ENCODE measurements around the gene ANK2. TPM values are rescaled to one million over a fixed set of nuclear protein-coding genes. Genes with fewer than 3 reads are reported as not detected.
"Not testable (repeated sequence)": the region's sequence is repeated elsewhere in the genome, so short reads cannot be mapped to it uniquely, and the experiment has no call there.

Gene ANK2
- total RNA-seq, 2 donors from 2014 or later = 1.1 TPM; not detected in 1

DNA sequence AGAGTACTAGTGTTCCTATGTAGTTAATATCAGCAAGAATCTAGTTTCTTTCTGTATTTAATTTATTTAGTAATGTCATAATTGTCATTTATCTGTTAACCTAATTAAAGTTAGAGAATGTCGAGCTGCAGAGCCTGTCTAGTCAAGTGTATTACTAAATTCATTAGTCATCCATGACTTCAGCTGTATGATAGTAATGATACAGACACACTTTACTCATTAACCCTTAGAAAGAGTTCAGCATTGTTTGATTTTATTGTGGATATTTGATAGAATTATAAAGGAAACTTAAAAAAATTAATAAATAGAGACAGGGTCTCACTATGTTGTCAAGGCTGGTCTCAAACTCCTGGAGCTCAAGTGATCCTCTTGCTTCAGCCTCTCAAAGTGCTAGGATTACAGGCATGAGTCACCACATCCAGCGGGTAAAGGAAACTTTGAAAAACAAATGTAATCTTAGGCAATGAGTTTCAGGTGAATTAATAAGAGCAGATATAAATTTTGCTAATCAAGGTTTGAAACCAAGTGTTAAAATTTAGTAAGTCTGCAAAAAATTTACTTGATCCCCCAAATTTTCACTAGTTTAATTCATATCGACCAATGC is 110.6 kb downstream of the ANK2 start:
- ATAC-seq (no peak), DNase-seq (ENCODE audit: low spot score) (no peak)
- Mint-ChIP-seq H3K4me3 (no peak overlapping the region), H3K27me3 (no peaks in the 10 kb centered on the region), H3K9me3 (no peaks in the 10 kb centered on the region), H3K4me1 (ENCODE audit: low read depth in 2 of 2) (no peaks in the 10 kb centered on the region), H3K27ac (no peak overlapping the region), H3K36me3 (no peaks in the 10 kb centered on the region)

DNA sequence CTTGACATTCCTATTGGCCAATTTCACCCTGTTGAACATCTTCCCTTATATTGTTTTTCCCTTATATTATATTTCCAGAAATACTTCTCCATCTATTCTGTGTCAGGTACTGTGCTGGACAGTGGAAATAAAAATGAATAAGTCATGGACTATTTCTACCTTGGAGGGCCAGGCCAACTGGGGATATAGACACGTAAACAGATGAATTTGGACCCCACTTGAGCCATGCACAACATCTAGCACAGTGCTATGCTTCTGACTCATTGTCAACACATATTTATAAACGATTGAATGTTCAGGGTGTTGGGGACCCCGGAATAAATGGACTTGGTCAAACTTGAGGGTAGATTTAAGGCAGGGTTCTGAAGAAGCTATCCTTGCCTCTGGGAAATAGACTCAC is 111.1 kb downstream of the ANK2 start:
- ATAC-seq = no peak
- DNase-seq (ENCODE audit: low spot score) = no peak
- H3K36me3 Mint-ChIP-seq = no peaks in the 10 kb centered on the region
- H3K4me3 Mint-ChIP-seq = no peak overlapping the region
- no peak overlapping the region for H3K27ac Mint-ChIP-seq
- no peaks in the 10 kb centered on the region for H3K27me3 Mint-ChIP-seq
- H3K4me1 Mint-ChIP-seq (ENCODE audit: low read depth in 2 of 2) = no peaks in the 10 kb centered on the region
- no peaks in the 10 kb centered on the region for H3K9me3 Mint-ChIP-seq

DNA sequence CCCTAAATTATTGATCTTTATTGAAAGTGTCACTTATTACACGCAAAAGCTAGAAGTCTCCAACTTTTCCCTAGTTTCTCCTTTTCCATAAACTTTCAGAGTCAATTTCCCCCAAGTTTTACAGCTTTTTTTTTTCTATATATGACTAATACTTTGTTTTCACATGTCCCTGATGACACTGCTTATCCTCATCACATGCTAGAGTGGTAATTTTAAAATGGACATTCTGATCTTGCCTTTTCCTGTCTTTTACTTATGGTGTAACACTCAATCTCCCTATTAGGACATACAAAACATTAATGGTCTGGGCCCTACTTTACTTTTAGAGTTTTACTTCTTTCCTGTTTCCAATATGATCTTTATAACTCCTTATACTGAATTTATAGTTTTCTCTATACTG is 112.6 kb downstream of the ANK2 start:
- Mint-ChIP-seq H3K4me3 (no peak overlapping the region), H3K27ac (no peak overlapping the region), H3K4me1 (ENCODE audit: low read depth in 2 of 2) (no peaks in the 10 kb centered on the region), H3K9me3 (no peaks in the 10 kb centered on the region), H3K27me3 (no peaks in the 10 kb centered on the region), H3K36me3 (no peaks in the 10 kb centered on the region)
- ATAC-seq (no peak), DNase-seq (ENCODE audit: low spot score) (no peak)

DNA sequence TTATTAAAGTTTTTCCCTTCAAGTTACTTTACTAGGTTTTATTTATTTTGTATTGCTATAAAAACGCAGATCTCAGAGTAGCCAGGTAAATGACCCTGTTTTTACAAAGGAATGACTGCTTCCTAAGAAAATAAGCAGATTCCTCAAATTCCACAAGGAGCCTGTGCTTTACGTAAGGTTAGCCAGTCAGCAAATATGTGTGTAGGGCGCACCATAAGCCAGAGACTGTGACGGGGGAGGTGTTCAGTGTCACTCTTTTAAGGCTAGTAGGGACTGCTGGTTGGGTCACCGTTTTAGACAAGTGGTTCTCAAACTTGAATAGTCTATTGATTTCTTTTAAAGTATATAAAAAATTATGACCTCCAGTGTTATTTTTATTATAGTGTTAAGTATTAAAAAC is 119.9 kb downstream of the ANK2 start:
- no peaks in the 10 kb centered on the region for H3K9me3 Mint-ChIP-seq
- no peak overlapping the region for H3K4me3 Mint-ChIP-seq
- no peaks in the 10 kb centered on the region for H3K4me1 Mint-ChIP-seq (ENCODE audit: low read depth in 2 of 2)
- ATAC-seq = no peak
- no peak for DNase-seq (ENCODE audit: low spot score)
- H3K27me3 Mint-ChIP-seq = no peaks in the 10 kb centered on the region
- no peaks in the 10 kb centered on the region for H3K36me3 Mint-ChIP-seq
- H3K27ac Mint-ChIP-seq = no peak overlapping the region

DNA sequence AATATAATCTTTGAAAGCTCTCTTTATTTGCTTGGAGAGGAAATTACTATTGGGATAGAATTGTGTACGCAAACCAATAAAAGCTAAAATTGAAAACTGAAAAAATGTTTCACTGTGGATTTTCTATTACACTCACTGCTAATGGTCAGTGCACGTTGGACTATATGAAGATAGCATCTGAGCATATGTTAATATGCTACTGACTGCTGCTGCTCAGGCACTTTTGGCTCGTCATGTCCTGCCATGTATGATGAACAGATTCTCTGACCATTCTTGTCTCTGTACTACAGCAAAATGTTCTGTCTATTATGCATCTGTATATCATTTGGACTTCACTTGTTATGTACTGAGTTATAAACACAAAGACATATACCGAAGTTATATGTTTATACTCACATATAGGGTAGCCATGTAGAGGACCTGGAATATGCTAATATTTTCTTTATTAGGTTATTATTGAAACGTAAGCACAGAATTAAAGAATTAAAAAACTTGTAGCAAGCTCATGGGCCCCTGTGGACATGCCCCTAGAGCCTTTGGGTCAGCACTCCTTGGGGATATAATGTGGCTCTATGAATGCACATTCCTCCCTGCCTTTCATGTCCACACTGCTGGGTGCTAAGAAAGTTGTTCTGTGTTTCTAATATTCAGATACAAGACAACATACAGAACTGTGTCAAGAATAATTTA is 120.8 kb downstream of the ANK2 start:
- no peak for ATAC-seq
- DNase-seq (ENCODE audit: low spot score) = no peak
- H3K4me1 Mint-ChIP-seq (ENCODE audit: low read depth in 2 of 2) = no peaks in the 10 kb centered on the region
- no peak overlapping the region for H3K27ac Mint-ChIP-seq
- H3K36me3 Mint-ChIP-seq = no peaks in the 10 kb centered on the region
- no peak overlapping the region for H3K4me3 Mint-ChIP-seq
- no peaks in the 10 kb centered on the region for H3K9me3 Mint-ChIP-seq
- H3K27me3 Mint-ChIP-seq = no peaks in the 10 kb centered on the region

DNA sequence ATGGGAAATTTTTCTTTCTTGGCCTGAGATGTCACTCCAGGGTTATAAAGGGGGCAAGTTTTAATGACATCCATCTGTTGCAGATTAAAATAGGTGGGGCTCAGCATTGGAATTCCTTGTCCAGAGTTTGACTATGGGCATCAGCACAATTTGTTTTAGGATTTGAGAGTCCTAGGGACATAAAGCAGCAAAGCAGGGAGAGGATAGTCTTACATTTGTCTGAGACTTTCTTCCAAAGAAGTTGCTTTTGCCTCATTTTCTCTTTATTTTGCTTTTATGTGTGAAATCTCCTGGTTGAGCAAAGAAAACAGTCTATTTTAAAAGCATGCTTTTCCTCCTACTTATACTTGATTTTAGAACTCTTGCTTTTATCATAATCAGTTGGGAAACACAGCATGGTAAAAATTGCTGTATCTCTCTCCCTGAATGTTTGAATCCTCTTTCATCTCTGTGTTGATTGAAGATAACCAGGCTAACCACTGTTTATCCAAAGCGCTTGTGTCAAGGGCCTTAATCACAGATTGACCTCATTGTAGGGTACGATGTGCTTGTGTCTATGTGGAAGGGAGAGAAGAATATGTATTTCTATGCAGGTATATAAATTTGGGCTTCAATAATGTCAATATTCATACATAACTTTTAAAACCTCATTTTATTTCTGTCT is 121.5 kb downstream of the ANK2 start:
- no peaks in the 10 kb centered on the region for H3K27me3 Mint-ChIP-seq
- DNase-seq (ENCODE audit: low spot score) = no peak
- H3K4me3 Mint-ChIP-seq = no peak overlapping the region
- no peaks in the 10 kb centered on the region for H3K4me1 Mint-ChIP-seq (ENCODE audit: low read depth in 2 of 2)
- no peaks in the 10 kb centered on the region for H3K9me3 Mint-ChIP-seq
- no peaks in the 10 kb centered on the region for H3K36me3 Mint-ChIP-seq
- ATAC-seq = no peak
- no peak overlapping the region for H3K27ac Mint-ChIP-seq

DNA sequence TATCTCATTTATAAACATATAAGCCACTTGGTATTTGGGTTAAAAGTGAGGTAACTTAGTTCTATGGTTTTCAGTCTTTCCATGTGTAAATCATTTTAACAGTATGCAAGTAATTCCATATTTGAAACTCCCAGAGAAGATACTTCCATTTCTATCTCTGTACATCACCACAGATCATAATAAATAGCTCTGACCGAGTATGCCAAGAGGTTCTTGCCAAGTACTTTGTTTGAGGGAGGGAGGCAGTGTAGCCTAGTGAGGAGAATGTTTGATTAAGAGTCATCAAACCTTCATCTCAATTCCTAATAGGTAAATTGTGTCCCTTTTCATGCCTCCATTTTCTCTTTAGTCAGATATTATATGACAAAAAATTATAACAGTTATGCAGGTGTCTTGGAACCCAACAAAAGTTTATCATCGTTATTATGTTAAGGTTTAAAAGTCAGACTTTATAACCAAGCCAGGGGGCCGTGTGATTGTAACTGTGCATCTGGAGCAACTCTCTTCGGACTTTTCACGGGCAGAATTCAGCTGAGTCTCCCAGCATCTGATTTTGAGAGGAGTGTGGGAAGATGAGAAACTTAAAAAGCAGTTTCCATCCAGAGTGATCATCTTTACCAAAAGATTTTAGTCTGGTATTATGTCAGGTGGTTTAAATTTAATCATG is 123.8 kb downstream of the ANK2 start:
- Mint-ChIP-seq H3K4me3 (no peak overlapping the region), H3K36me3 (no peaks in the 10 kb centered on the region), H3K4me1 (ENCODE audit: low read depth in 2 of 2) (no peaks in the 10 kb centered on the region), H3K27ac (no peak overlapping the region), H3K9me3 (no peaks in the 10 kb centered on the region), H3K27me3 (no peaks in the 10 kb centered on the region)
- ATAC-seq (no peak), DNase-seq (ENCODE audit: low spot score) (no peak)

DNA sequence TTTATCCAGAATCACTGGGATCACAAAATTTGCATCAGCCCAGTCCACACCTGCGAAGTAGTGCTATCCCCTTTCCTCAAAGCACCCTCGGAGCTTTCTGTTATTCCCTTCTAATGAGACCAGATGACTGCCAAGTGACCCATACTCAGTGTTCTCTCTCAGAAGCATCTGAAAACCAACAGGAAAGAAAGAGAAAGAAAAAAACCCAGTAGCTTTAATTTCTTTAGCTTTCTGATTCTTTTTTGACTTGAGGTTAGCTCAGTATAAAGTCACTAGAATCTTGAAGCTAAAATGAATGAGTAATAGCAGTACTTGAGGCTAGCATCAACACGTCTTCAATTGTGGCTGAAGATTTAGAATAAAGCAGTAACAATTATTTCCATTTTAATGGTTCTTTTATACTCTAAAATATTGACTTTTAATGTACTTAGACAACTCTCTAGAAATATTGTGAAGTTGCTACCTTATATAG is 124.4 kb downstream of the ANK2 start:
- DNase-seq (ENCODE audit: low spot score) = no peak
- no peak overlapping the region for H3K27ac Mint-ChIP-seq
- H3K36me3 Mint-ChIP-seq = no peaks in the 10 kb centered on the region
- H3K9me3 Mint-ChIP-seq = no peaks in the 10 kb centered on the region
- ATAC-seq = no peak
- H3K27me3 Mint-ChIP-seq = no peaks in the 10 kb centered on the region
- no peaks in the 10 kb centered on the region for H3K4me1 Mint-ChIP-seq (ENCODE audit: low read depth in 2 of 2)
- no peak overlapping the region for H3K4me3 Mint-ChIP-seq

DNA sequence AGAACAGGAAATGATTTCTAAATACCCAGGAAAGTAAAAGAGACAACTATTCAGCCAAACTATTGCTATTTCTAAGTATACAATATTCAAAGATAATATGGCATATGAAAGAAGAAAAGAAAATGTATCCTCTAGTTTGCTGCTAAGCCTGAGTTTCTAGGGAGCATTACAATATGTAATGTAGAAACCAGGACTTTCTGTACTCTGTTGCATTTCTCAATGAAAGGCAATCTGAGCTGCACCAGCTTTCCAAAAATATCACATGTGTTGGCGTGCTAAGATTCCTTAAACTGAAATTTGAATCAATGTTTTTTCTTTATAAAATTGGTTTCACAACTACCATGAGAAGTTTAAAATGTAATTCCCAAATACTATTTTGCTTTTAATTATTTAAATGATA is 129.6 kb downstream of the ANK2 start:
- H3K27me3 Mint-ChIP-seq = no peaks in the 10 kb centered on the region
- DNase-seq (ENCODE audit: low spot score) (no peak), ATAC-seq (no peak)
- H3K9me3 Mint-ChIP-seq = no peaks in the 10 kb centered on the region
- no peak overlapping the region for H3K4me3 Mint-ChIP-seq
- H3K36me3 Mint-ChIP-seq = no peaks in the 10 kb centered on the region
- no peaks in the 10 kb centered on the region for H3K4me1 Mint-ChIP-seq (ENCODE audit: low read depth in 2 of 2)
- H3K27ac Mint-ChIP-seq = no peak overlapping the region

DNA sequence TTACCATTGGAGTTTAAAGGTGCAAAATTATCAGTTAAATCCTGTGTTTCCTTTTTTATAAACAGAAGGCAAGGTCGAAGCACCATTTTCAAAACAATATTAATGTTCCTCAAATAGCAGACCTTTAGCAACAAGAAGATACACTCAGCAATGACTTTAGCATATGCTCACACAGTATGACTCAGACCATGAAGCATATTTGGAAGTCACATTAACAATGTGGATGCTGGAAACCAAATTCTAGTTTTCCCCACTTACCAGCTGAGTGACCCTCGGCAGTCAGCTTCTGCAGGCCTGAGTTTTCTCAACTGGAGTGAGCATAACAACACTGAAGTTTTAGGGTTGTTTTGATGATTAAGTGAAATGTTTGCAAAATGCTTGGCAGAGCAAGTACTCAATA is 130.5 kb downstream of the ANK2 start:
- Mint-ChIP-seq H3K9me3 (no peaks in the 10 kb centered on the region), H3K27me3 (no peaks in the 10 kb centered on the region), H3K36me3 (no peaks in the 10 kb centered on the region), H3K4me3 (no peak overlapping the region), H3K4me1 (ENCODE audit: low read depth in 2 of 2) (no peaks in the 10 kb centered on the region), H3K27ac (no peak overlapping the region)
- DNase-seq (ENCODE audit: low spot score) = no peak
- ATAC-seq = no peak

DNA sequence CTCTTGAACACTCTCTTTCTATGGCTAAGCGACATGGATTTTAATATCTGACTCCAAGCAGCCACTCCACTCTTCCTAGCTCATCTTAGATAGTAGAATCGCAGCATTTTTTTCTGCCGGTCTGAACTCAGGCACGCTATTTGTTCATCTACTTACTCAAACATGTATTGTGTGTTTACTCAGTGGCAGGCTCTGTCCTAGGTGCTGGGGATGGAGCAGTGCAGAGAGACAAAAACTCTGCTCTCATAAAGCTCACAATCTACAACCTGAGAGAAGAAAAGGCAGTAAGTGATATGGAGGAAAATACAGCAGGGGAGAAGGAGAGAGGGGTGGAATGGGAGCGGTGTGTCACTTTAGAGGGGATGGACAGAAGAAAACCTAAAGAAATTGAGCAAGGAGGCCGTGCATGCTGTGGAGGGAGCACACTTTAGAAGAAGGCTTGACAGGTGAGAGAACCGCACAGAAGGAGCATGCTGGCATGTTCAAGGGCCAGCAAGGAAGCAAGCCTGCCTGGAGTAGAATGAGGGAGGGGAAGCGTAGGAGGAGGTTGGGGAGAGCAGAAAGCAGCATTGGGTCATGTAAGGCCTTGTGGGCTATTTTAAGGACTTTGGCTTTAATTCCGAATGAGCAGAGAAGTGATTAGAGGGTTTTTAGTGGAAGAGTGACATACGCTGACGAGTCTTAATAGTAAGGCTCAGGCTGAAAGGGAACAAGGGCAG is 132.0 kb downstream of the ANK2 start:
- DNase-seq (ENCODE audit: low spot score) (no peak), ATAC-seq (no peak)
- Mint-ChIP-seq H3K9me3 (no peaks in the 10 kb centered on the region), H3K36me3 (no peaks in the 10 kb centered on the region), H3K4me1 (ENCODE audit: low read depth in 2 of 2) (no peaks in the 10 kb centered on the region), H3K27ac (no peak overlapping the region), H3K27me3 (no peaks in the 10 kb centered on the region), H3K4me3 (no peak overlapping the region)

DNA sequence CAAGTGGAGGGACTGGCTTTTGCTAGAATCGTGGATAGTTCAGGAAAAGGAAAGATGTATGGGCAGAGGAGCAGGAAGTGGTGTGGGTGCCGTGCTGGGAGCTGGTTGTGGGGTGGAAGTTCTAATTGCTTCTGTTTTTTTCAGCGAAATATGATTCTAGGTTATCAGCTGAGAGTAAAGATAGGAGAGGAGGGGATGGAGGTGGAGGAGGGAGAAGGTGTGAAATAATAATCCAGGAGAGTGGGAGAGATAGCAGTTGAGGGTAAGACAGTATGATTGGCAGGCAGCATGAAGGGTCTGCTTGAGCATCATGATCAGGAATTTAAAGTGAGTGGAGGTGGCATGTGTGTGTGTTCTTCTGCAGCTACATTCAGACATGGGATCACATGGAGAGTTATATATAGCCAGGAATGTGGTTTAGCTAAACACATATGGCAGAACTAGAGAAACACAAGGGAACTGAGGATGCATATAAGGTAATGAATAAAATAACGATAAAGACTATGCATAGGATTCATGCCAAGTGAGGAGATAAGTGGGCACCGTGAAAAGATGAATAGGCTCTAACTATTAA is 133.7 kb downstream of the ANK2 start:
- Mint-ChIP-seq H3K27ac (no peak overlapping the region), H3K4me3 (no peak overlapping the region), H3K9me3 (no peaks in the 10 kb centered on the region), H3K4me1 (ENCODE audit: low read depth in 2 of 2) (no peaks in the 10 kb centered on the region), H3K36me3 (no peaks in the 10 kb centered on the region), H3K27me3 (no peaks in the 10 kb centered on the region)
- no peak for DNase-seq (ENCODE audit: low spot score)
- ATAC-seq = no peak

DNA sequence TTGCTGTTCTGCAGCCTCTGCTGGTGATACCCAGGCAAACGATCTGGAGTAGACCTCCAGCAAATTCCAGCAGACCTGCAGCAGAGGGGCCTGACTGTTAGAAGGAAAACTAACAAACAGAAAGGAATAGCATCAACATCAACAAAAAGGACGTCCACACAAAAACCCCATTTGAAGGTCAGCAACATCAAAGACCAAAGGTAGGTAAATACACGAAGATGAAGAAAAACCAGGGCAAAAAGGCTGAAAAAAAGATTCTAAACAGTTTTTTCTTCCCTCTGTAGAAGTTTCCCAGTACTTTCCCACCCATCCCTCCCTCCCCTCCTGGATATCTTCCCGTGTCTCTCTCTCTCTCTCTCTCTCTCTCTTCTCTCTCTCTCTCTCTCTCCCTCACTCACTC is 136.8 kb downstream of the ANK2 start:
- not testable (repeated sequence) for H3K4me1 Mint-ChIP-seq (ENCODE audit: low read depth in 2 of 2); DNase-seq (ENCODE audit: low spot score); ATAC-seq; H3K9me3 Mint-ChIP-seq; H3K27ac Mint-ChIP-seq; H3K4me3 Mint-ChIP-seq; H3K27me3 Mint-ChIP-seq; H3K36me3 Mint-ChIP-seq
